ENCODE data around the gene AMN1.

The AMN1 gene

GRCh38 chr12:31644536-31644935 is 84.3 kb downstream of the AMN1 start:
- H3K27me3 ChIP-seq: no peaks in the 10 kb centered on the region
- TF ChIP-seq CTCF (IDR thresholded peaks at IDR 0.05; ENCODE audit: low read depth, low read length): no peak
- peaks cover 35% of the 10 kb centered on the region for H3K36me3 ChIP-seq

GRCh38 chr12:31641509-31642090 is 87.2 kb downstream of the AMN1 start:
- H3K9me3 ChIP-seq: no peaks in the 10 kb centered on the region
- no peak for TF ChIP-seq CTCF (IDR thresholded peaks at IDR 0.05; ENCODE audit: low read depth, low read length)

More at GRCh38 chr12:31644536-31644935, 84.3 kb downstream of the AMN1 start:
- no peak overlapping the region for H3K4me3 ChIP-seq (ENCODE audit: low read depth, low read length)
- peaks cover 4% of the 10 kb centered on the region; the same call in 1 of the 2 replicates for H3K4me1 ChIP-seq
- H3K9me3 ChIP-seq: no peaks in the 10 kb centered on the region
- no peak for DNase-seq

DNA sequence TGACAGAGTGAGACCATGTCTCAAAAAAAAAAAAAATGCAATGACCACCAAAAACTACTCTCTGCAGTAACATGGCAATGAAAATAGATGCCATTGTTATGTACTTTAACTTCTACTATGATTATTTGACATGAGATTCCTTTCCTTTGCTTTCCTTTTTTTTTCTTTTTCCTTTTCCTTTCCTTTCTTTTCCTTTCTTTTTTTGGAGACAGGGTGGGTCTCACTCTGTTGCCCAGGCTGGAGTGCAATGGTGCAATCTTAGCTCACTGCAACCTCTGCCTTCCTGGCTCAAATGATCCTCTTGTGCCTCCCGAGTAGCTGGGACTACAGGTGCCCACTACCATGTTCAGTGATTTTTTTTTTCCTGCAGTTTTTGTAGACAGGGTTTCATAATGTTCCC is 94.2 kb downstream of the AMN1 start:
- Histone ChIP-seq H3K9me3 (no peaks in the 10 kb centered on the region), H3K27me3 (no peaks in the 10 kb centered on the region), H3K36me3 (peaks cover 16% of the 10 kb centered on the region; the same call in 1 of the 2 replicates), H3K4me3 (ENCODE audit: low read depth, low read length) (no peak overlapping the region), H3K4me1 (no peaks in the 10 kb centered on the region)
- TF ChIP-seq CTCF (IDR thresholded peaks at IDR 0.05; ENCODE audit: low read depth, low read length): no peak
- DNase-seq: no peak

More at GRCh38 chr12:31641509-31642090, 87.2 kb downstream of the AMN1 start:
- peaks cover 35% of the 10 kb centered on the region for H3K36me3 ChIP-seq
- no peaks in the 10 kb centered on the region for H3K27me3 ChIP-seq
- H3K4me3 ChIP-seq (ENCODE audit: low read depth, low read length): no peak overlapping the region
- no peak for DNase-seq
- no peaks in the 10 kb centered on the region for H3K4me1 ChIP-seq

- H3K36me3 ChIP-seq: peaks cover 16% of the 10 kb centered on the region; the same call in 1 of the 2 replicates
- no peak for TF ChIP-seq CTCF (IDR thresholded peaks at IDR 0.05; ENCODE audit: low read depth, low read length)
- no peaks in the 10 kb centered on the region for H3K27me3 ChIP-seq
- no peak overlapping the region for H3K4me3 ChIP-seq (ENCODE audit: low read depth, low read length)
- H3K4me1 ChIP-seq: no peaks in the 10 kb centered on the region
- DNase-seq: no peak
- H3K9me3 ChIP-seq: no peaks in the 10 kb centered on the region
These were observed 95.4 kb downstream of the AMN1 start for GRCh38 chr12:31633464-31633863.

DNA sequence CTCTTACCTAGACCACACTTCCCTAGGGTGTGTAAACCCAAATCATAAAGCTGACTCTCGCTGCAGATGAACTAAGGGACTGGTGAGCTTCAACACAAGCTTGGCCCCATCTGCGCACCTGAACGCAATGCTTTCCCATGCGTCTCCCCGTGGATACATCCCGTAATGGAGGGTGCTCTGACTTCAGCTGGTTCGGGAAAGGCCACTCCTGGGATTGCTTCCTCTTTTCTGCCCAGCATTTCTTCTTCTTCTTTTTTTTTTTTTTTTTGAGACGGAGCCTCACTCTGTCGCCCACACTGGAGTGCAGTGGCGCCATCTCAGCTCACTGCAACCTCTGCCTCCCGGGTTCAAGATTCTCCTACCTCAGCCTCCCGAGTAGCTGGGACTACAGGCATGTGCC is 97.0 kb downstream of the AMN1 start:
- TF ChIP-seq CTCF (IDR thresholded peaks at IDR 0.05; ENCODE audit: low read depth, low read length): no peak
- no peaks in the 10 kb centered on the region for H3K4me1 ChIP-seq
- H3K4me3 ChIP-seq (ENCODE audit: low read depth, low read length): no peak overlapping the region
- H3K27me3 ChIP-seq: no peaks in the 10 kb centered on the region
- H3K36me3 ChIP-seq: peaks cover 12% of the 10 kb centered on the region; the same call in 1 of the 2 replicates
- no peak for DNase-seq
- no peaks in the 10 kb centered on the region for H3K9me3 ChIP-seq

- DNase-seq: no peak
- Histone ChIP-seq H3K4me3 (ENCODE audit: low read depth, low read length) (no peak overlapping the region), H3K27me3 (no peaks in the 10 kb centered on the region), H3K4me1 (no peaks in the 10 kb centered on the region), H3K36me3 (peaks cover 12% of the 10 kb centered on the region; the same call in 1 of the 2 replicates), H3K9me3 (no peaks in the 10 kb centered on the region)
- TF ChIP-seq CTCF (IDR thresholded peaks at IDR 0.05; ENCODE audit: low read depth, low read length): no peak
These were observed 97.6 kb downstream of the AMN1 start for GRCh38 chr12:31631023-31631724.
